Measurements from ENCODE around the gene CCDC88B. TPM values are rescaled to one million over a fixed set of nuclear protein-coding genes. Genes with fewer than 3 reads are reported as not detected.

The CCDC88B gene
- total and polyA plus RNA-seq, 9 of the 15 experiments (the other 6 are each of a cell fraction or from before 2014, with no cell fraction given) = 0.13 to 18.1 (median 7.9) TPM

- TF ChIP-seq JUN (IDR thresholded peaks at IDR 0.05; ENCODE audit: borderline replicate concordance, low read depth, low read length) (no peak), JUN (CRISPR knock-in tag; IDR thresholded peaks at IDR 0.05; ENCODE audit: borderline replicate concordance) (no peak), ZFP36 (IDR thresholded peaks at IDR 0.05; ENCODE audit: low read depth, low read length, partially characterized antibody) (no peak), CBX3 (IDR thresholded peaks at IDR 0.05; ENCODE audit: borderline replicate concordance in 1 of 2, low read length in 2 of 2) (no peak), MEIS2 (IDR thresholded peaks at IDR 0.05; ENCODE audit: partially characterized antibody) (peak; percentile 90), RREB1 (CRISPR knock-in tag; IDR thresholded peaks at IDR 0.05) (no peak), CEBPB (tag; IDR thresholded peaks at IDR 0.05) (peak; percentile 88), U2AF1 (optimal IDR thresholded peaks at IDR 0.05; ENCODE audit: low read depth, low read length) (no peak), ZC3H4 (CRISPR knock-in tag; IDR thresholded peaks at IDR 0.05; ENCODE audit: borderline replicate concordance) (no peak), ZNF717 (CRISPR knock-in tag; IDR thresholded peaks at IDR 0.05) (no peak), ZNF134 (CRISPR knock-in tag; conservative IDR thresholded peaks at IDR 0.05) (no peak), CEBPG (CRISPR knock-in tag; IDR thresholded peaks at IDR 0.05) (peak; percentile 65), CEBPG (tag; conservative IDR thresholded peaks at IDR 0.05 in 1 of 2, IDR thresholded peaks at IDR 0.05 in 1 of 2) (peak in 1 of 2 experiments; percentile 34; a peak in 1 of 4 replicates), SMARCA4 (IDR thresholded peaks at IDR 0.05) (no peak)
- TF ChIP-seq, protein P1, sequence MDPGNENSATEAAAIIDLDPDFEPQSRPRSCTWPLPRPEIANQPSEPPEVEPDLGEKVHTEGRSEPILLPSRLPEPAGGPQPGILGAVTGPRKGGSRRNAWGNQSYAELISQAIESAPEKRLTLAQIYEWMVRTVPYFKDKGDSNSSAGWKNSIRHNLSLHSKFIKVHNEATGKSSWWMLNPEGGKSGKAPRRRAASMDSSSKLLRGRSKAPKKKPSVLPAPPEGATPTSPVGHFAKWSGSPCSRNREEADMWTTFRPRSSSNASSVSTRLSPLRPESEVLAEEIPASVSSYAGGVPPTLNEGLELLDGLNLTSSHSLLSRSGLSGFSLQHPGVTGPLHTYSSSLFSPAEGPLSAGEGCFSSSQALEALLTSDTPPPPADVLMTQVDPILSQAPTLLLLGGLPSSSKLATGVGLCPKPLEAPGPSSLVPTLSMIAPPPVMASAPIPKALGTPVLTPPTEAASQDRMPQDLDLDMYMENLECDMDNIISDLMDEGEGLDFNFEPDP (CRISPR knock-in tag; IDR thresholded peaks at IDR 0.05) = no peak
- TF ChIP-seq, protein P2, sequence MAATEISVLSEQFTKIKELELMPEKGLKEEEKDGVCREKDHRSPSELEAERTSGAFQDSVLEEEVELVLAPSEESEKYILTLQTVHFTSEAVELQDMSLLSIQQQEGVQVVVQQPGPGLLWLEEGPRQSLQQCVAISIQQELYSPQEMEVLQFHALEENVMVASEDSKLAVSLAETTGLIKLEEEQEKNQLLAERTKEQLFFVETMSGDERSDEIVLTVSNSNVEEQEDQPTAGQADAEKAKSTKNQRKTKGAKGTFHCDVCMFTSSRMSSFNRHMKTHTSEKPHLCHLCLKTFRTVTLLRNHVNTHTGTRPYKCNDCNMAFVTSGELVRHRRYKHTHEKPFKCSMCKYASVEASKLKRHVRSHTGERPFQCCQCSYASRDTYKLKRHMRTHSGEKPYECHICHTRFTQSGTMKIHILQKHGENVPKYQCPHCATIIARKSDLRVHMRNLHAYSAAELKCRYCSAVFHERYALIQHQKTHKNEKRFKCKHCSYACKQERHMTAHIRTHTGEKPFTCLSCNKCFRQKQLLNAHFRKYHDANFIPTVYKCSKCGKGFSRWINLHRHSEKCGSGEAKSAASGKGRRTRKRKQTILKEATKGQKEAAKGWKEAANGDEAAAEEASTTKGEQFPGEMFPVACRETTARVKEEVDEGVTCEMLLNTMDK (IDR thresholded peaks at IDR 0.05; ENCODE audit: borderline replicate concordance, insufficient read depth, low read depth, low read length, poor library complexity, severe bottlenecking) = no peak
- TF ChIP-seq, protein P3, sequence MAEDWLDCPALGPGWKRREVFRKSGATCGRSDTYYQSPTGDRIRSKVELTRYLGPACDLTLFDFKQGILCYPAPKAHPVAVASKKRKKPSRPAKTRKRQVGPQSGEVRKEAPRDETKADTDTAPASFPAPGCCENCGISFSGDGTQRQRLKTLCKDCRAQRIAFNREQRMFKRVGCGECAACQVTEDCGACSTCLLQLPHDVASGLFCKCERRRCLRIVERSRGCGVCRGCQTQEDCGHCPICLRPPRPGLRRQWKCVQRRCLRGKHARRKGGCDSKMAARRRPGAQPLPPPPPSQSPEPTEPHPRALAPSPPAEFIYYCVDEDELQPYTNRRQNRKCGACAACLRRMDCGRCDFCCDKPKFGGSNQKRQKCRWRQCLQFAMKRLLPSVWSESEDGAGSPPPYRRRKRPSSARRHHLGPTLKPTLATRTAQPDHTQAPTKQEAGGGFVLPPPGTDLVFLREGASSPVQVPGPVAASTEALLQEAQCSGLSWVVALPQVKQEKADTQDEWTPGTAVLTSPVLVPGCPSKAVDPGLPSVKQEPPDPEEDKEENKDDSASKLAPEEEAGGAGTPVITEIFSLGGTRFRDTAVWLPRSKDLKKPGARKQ (CRISPR knock-in tag; IDR thresholded peaks at IDR 0.05) = no peak
Measured at GRCh38 chr11:64305075-64305690, 34.8 kb upstream of the CCDC88B start, which contains the start of gene ESRRA (continued).
